ENCODE results near the gene ASPN.

ASPN gene

DNA sequence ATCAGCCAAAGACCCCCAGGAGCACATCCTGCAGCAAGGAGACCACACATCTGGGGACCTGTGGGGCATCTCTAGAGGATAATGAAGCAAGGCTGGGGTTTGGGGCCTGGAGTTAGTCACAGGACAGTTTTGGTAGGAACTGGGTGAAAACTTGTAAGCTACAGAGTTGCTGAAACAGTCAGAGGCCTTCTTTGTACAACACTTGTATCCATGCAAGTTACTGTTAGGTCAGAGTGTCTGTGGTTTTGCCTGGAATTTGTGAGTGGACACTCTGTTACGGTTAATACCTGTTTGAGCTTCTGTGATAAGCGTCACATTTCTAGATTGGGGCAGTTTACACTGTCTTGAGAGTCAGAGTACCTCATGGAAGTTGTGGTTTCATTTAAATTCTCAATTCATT is 22.6 kb upstream of the ASPN start:
- no peak for DNase-seq (ENCODE audit: low read depth)

GRCh38 chr9:92503156-92503555 is 20.9 kb upstream of the ASPN start:
- no peak for DNase-seq (ENCODE audit: low read depth)

GRCh38 chr9:92501671-92502393 is 19.5 kb upstream of the ASPN start:
- no peak for DNase-seq (ENCODE audit: low read depth)

DNA sequence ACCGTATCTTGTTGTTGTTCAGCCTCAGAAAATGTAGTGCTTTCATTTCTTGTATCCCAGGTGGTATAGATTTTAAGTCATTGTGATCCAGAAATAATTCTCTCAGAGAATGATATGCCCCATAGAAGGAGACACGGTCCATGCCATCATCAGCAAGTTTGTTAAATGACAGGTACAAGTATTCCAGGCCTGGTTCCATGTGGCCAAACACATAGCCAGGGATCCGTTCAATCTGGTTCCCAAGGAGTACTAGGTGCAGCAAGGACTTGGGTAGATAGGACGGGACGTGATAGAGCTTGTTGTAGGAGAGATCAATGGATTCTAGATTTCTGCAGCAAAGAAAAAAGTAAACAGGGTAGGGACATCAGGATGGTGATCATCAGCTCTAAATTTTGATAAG is 18.4 kb upstream of the ASPN start:
- DNase-seq (ENCODE audit: low read depth) = no peak

GRCh38 chr9:92499701-92500100 is 17.4 kb upstream of the ASPN start:
- DNase-seq (ENCODE audit: low read depth) = no peak

- no peak for DNase-seq (ENCODE audit: low read depth)
These were observed 14.3 kb upstream of the ASPN start for GRCh38 chr9:92496396-92497176.

DNA sequence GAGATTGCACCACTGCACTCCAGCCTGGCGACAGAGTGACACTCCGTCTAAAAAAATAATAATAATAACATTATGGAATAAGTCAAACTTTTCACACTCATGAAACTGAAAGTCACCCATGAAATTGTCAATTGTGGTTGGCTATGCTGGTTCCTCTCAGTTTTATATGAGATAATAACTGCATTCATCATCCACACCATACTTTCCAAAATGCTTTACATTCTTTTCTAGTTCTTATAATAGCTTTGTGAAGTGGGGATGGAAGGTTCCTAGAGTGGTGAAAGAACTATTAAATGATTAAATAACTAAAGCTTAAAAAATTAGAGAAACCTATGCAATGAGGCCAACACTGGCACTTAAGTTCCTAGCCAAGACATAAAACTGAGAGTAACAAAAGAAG is 12.6 kb upstream of the ASPN start:
- DNase-seq (ENCODE audit: low read depth) = no peak

DNA sequence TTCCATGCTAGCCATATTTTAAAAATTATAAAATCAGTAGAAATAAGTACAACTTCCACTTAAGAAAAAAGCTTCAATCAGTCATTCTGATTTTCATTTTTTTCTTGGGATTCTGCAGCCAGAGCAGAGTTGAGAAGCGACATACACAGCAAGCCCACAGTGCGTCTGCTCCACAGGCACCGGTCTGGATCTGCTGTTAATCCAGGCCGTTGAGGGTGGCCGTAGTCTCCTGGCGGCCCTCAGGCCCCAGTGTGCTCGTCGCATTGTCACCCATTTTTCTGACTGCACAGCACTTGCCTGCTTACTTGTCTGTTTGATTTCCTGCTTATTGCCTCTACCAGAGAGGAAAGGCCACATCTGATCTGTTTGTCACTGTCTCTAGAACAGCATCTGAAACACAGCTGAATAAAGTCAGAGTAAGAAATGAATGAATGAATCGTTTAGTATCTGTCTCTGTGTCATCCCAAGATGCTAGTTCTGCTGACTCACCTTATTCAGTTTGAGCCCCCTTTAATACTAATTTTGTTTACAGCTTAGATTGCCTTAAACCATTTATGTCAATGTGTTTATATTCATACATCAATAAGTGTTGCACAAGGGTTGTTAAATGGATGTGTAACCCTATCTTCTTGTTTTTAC is 11.6 kb upstream of the ASPN start:
- DNase-seq (ENCODE audit: low read depth) = no peak

GRCh38 chr9:92492781-92493401 is 10.6 kb upstream of the ASPN start:
- DNase-seq (ENCODE audit: low read depth) = no peak

GRCh38 chr9:92488681-92489550 is 6.6 kb upstream of the ASPN start:
- no peak for DNase-seq (ENCODE audit: low read depth)

DNA sequence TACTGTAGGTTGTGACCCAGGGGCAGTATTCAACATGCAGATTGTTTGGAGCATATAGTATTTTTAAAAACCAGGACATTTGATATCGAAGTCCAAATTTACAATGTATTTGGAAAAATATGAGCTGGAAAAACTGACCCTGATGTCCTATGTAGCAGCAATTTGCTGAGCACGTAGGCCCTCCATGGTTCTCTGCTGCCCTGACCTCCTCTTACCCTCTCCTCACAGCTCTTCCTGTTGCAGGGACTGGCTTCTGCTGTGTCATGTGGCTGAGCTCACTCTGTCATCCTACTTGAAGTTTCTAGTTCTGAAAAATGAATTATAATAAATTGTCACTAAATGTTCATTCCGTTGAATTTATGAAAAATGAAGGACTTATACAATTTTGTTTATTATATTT is 4.1 kb upstream of the ASPN start:
- no peak for DNase-seq (ENCODE audit: low read depth)

DNA sequence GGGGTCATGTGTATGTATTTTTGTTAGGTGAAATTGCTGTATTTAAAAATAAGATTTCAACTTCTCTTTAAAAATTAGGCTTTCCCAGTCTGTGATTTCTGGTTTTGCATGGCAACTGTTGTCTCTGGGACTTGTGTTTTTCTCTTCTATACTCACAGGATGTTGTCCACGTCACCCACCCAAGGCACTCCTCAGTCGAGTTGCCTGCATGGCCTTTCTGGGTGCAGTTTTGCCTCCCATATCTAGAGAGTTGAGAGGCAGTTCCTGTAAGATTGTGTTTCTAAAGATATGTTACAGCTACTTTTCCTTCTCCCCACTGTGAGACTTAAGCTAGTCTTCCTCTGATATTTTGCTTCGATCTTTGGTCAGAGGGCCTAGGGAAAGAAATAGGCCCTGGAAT is 2.3 kb upstream of the ASPN start:
- DNase-seq (ENCODE audit: low read depth) = no peak

DNA sequence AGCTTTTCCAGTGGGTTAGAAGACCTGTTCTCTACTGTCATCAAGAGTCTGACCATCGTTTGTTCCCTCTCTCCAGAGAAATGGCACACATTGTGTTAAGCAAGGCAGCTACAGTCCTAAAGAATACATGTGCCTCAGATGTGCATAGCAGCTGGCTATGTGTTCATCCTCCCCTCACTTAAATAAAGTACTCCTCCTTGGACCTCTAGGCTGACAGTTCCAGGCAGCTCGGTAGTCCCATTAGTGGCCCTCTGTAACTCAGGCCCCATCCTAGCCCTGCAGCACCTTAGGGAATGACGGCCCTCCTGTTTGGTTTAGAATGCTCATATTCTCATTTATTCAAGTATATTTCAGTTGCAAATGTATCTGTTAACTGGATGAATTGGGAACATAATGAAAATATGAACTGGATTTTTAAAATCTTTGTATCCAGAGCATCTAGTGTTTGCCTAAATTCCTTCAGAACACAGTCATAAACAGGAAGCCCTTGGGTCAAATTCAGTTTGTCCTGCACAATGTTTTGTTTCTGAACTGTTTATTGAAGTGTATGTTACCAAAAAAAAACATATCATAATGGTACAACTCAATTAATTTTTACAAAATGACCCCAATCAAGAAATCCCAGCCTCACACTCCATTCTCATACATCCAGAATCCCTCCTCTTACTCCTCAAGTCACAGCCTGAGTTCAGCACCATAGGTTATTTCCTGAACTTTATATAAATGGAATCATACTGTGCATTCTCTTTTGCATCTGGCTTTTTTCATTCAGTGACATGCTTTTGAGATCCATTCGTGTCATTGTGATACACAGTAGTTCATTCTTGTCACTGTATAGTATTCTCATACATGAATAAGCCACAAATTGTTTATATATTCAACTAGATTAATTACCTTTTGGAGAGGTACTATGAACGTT is 1.6 kb upstream of the ASPN start:
- no peak for DNase-seq (ENCODE audit: low read depth)

DNA sequence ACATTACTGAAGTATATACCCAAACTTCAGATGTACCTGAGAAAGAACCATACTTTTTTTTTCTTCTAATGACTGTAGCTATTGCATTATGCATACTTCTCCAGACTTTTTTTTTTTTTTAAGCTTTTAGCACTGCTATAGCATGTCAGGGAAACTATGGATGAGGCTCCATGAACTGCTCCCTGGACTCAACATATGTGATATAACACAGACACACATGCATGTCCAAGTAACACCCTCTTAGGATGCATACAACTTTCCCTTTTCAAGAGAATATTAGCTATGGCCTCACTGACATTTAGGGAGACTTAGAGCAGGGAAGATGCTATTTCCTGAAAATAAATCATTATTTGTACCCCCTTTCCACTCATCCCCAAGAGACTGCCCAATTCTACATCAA is 499 bp upstream of the ASPN start:
- DNase-seq (ENCODE audit: low read depth) = no peak

DNA sequence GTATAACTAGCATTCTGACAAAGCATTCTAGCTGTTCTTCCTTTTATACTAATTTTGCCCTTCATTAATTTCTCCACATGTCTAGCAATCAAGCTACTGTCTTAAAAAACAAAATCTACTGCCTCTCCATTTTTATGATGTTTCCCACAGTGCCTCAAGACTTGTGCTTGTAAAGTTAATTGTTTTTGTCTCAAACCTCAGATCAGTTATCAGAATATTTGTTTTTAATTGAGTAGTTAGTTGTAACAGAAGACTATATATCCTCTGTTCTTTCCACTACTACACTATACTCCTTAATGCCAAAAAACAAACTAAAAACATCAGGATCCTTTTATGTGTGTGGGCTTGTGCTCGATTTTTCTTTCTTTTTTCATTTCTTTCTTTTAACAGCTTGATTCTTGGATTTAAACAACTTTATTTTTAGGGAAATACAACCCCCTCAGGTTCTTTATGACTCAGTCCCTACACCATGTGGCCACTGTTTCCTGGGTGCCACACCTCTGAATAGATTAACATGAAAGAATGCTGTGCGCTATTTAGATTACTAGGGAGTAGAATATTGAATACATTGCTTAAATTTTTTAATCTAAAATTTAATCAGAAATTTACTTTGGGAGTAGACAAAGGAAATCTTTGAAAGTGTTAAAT is 1.2 kb downstream of the ASPN start:
- DNase-seq (ENCODE audit: low read depth) = no peak

- no peak for DNase-seq (ENCODE audit: low read depth)
These were observed 2.0 kb downstream of the ASPN start for GRCh38 chr9:92480291-92480771.

- DNase-seq (ENCODE audit: low read depth) = no peak
These were observed 3.0 kb downstream of the ASPN start for GRCh38 chr9:92479346-92479745.

DNA sequence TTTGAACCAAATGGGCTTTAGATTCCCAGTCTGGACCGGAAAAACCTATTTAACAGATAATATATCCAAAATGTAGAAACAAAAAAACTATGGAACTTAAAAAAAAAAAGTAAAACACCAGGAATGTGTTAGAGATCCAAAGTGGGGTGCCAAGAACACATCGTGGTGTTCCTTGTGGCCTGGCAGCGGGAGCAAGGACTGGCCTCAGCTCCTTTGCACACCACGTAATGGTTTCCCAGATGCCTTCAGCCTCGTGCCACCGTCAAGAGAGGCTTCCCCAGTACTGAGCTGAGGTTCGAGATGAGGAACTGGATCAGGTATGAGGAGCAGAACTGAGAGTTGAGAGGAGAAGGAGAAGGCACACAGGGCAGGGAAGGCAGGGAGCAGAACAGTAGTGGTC is 3.5 kb downstream of the ASPN start:
- no peak for DNase-seq (ENCODE audit: low read depth)

DNA sequence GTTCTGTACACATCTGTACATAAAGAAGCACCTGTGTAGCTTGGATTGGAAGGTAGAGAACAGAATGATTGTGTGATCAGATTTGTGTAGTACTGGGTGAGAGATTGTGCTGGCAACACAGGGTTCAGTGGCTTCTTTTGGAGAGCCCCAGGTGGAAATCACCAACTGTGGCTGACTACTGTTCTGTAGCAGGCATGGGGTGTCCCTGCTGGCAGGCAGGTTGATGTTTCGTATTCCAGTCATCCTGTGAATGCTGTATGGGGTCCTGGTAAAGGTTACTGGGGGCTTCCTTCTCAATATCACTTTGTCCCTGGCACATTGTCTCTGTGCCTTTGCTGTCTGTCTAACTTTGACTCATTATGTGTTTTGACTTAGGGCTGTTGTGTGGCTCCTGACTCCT is 5.3 kb downstream of the ASPN start:
- DNase-seq (ENCODE audit: low read depth) = no peak

- no peak for DNase-seq (ENCODE audit: low read depth)
These were observed 7.7 kb downstream of the ASPN start for GRCh38 chr9:92474587-92474986.

All from T follicular helper cell (primary cell).